ENCODE data around the gene EMX2. TPM values are rescaled to one million over a fixed set of nuclear protein-coding genes. Genes with fewer than 3 reads are reported as not detected.
"Not testable (repeated sequence)": the region's sequence is repeated elsewhere in the genome, so short reads cannot be mapped to it uniquely, and the experiment has no call there.

EMX2 gene
- total RNA-seq, 3 donors from 2014 or later, result not detected

DNA sequence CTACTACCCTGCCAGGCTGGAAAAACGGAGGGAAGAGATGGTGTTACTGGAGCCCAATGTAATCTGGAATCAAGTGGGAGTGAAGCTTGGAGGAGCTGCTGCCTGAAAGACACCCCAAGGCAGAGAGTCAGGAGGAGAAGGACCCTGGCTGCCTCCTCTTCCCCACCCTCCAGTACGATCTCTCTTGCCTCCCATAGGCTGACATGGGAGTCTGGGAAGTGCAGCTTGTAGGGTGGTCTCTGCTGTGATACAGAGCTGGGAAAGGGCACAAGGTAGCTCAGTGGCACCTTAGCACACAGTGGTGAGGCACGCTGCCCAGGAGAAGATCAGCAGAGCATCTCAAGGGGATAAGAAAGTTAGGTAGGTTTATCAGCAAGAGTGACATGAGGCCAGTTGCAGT, 35.9 kb downstream of the EMX2 start:
- Mint-ChIP-seq H3K4me1 (ENCODE audit: low read depth) (no peaks in the 10 kb centered on the region), H3K36me3 (ENCODE audit: insufficient read depth) (no peaks in the 10 kb centered on the region), H3K27me3 (ENCODE audit: low read depth) (peaks cover 4% of the 10 kb centered on the region), H3K9me3 (no peaks in the 10 kb centered on the region), H3K4me3 (no peak overlapping the region)
- ATAC-seq, result no peak
- DNase-seq, result no peak

DNA sequence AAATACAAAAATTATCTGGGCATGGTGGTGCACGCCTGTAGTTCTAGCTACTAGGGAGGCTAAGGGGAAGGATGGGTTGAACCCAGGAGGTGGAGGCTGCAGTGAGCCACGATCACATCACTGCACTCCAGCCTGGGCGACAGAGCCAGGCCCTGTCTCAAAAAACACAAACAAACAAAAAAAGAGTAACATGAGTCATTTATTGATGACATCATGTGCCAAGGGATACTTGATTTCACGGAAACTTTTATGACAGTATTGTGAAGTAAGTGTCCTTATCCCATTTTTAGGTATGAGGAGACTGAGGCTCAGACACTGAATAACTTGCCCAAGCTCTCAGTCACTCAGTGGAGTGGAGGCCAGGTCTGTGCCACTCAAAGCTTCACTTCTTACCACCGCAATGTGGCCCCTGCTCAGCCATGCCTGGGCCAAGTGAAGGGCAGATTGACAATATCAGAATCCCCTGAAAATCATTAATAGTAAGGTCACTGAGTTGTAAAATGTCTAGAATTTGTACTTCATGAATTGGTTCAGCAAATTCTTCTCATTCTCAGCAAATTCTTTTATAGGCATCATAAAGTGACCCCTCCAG, 36.5 kb downstream of the EMX2 start:
- DNase-seq (no peak), ATAC-seq (no peak)
- H3K27me3 Mint-ChIP-seq (ENCODE audit: low read depth), result peaks cover 4% of the 10 kb centered on the region
- no peaks in the 10 kb centered on the region for H3K9me3 Mint-ChIP-seq
- no peak overlapping the region for H3K4me3 Mint-ChIP-seq
- H3K36me3 Mint-ChIP-seq (ENCODE audit: insufficient read depth), result no peaks in the 10 kb centered on the region
- no peaks in the 10 kb centered on the region for H3K4me1 Mint-ChIP-seq (ENCODE audit: low read depth)

DNA sequence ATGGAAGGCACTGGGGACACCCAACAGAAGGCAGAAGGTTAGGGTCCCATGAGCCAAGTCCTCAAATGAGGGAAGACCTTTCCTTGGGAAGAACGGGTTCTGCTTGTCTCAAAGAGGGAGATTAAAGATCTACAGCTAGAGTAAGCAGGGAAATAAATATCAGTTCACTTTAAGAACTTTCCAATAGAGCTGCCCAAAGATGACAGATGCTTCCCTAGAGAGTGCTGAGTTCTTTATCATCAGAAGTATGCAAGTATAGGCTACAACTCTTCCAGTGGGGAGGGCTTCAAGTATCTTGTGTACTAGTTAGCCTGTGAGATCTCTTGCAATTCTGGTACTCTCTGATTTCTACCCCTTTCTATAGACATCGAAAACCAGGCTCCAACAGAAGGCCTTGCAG, 39.4 kb downstream of the EMX2 start:
- no peak for ATAC-seq
- H3K4me1 Mint-ChIP-seq (ENCODE audit: low read depth), result no peaks in the 10 kb centered on the region

DNA sequence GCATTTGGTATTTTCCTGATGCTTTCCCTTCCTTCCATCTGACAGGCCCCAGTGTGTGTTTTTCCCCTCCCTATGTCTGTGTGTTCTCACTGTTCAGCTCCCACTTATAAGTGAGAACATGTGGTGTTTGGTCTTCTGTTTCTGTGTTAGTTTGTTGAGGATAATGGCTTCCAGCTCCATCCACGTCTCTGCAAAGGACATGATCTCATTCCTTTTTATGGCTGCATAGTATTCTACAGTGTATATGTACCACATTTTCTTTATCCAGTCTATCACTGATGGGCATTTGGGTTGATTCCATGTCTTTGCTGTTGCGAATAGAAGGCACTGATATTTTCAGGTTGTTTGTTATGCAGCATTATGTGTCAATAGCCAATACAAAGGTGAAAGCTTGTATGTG, 42.3 kb downstream of the EMX2 start:
- not testable (repeated sequence) for H3K27me3 Mint-ChIP-seq (ENCODE audit: low read depth); H3K4me1 Mint-ChIP-seq (ENCODE audit: low read depth); H3K4me3 Mint-ChIP-seq; H3K36me3 Mint-ChIP-seq (ENCODE audit: insufficient read depth); DNase-seq; ATAC-seq; H3K9me3 Mint-ChIP-seq

More for the DNA sequence above, 39.4 kb downstream of the EMX2 start:
- Mint-ChIP-seq H3K9me3 (peaks cover 4% of the 10 kb centered on the region), H3K27me3 (ENCODE audit: low read depth) (peaks cover 4% of the 10 kb centered on the region), H3K4me3 (no peak overlapping the region), H3K36me3 (ENCODE audit: insufficient read depth) (no peaks in the 10 kb centered on the region)
- no peak for DNase-seq

DNA sequence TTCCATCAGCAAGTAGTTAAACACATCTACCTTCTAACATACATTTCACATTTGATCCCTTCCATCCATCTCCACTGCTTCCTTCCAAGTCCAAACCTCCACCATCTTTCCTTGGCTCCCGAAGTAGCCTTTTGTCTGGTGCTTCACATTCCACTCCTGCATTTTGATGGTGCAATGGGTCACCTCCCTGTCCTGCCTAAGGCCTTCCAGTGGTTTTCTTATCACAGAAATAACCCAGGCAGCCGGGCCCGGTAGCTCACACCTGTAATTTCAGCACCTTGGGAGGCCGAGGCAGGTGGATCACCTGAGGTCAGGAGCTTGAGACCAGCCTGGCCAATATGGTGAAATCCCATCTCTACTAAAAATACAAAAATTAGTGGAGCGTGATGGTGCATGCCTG, 44.5 kb downstream of the EMX2 start:
- H3K4me3 Mint-ChIP-seq, result no peak overlapping the region

DNA sequence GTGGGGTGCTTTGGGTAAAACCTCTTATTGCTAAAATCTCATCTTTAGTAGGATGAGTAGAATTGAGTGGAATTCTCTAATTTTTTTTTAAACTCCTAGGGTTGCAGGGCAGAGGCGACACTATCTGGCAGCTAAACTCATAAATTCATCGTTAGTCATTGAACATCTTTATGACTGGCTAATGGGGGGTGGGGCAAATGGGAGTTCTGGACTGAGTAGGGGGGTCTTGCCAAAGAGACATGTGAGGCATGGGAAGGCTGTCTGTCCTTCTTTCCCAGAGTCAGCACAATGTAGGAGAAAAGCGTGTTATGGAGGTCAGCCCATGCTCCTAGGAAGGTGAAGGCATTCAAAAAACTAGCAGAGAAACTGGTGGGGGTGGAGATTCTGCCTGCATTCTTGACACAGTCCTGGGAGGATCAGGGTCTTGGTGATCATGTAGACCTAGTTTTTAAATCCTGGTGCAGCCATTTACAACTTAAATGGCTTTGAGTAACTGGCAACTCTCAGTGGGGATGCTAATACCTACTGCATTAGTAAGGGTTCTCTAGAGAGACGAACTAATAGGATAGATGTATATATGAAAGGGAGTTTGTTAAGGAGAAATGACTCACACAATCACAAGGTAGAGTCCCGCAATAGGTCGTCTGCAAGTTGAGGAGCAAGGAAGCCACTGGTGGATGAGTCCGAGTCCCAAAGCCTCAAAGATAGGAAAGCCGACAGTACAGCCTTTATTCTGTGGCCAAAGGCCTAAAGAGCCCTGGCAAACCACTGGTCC, 47.7 kb downstream of the EMX2 start:
- Mint-ChIP-seq H3K4me3 (no peak overlapping the region), H3K9me3 (peaks cover 2% of the 10 kb centered on the region), H3K4me1 (ENCODE audit: low read depth) (no peaks in the 10 kb centered on the region), H3K27me3 (ENCODE audit: low read depth) (peaks cover 5% of the 10 kb centered on the region), H3K36me3 (ENCODE audit: insufficient read depth) (no peaks in the 10 kb centered on the region)
- DNase-seq, result no peak
- ATAC-seq, result no peak

More for the DNA sequence above, 44.5 kb downstream of the EMX2 start:
- no peak for ATAC-seq
- Mint-ChIP-seq H3K4me1 (ENCODE audit: low read depth) (no peaks in the 10 kb centered on the region), H3K9me3 (peaks cover 4% of the 10 kb centered on the region), H3K36me3 (ENCODE audit: insufficient read depth) (no peaks in the 10 kb centered on the region), H3K27me3 (ENCODE audit: low read depth) (peaks cover 6% of the 10 kb centered on the region)
- DNase-seq, result no peak

DNA sequence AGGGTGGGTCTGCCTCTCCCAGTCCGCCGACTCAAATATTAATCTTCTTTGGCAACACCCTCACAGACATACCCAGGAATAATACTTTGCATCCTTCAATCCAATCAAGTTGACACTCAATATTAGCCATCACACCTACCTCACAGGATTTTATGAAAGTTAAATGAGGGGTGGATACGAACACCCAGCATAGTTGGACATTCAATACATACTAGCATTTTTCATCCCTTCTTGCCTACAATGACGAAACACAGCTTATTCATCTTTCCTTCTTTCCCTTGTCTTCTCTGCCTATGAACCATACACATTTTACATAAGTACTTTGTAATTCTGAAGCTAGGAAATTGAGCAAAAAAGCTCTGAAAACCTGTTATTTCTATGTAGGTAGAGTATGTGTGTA, 48.5 kb downstream of the EMX2 start:
- ATAC-seq, result no peak
- H3K9me3 Mint-ChIP-seq, result no peaks in the 10 kb centered on the region
- no peaks in the 10 kb centered on the region for H3K36me3 Mint-ChIP-seq (ENCODE audit: insufficient read depth)
- no peak overlapping the region for H3K4me3 Mint-ChIP-seq
- DNase-seq, result no peak
- no peaks in the 10 kb centered on the region for H3K4me1 Mint-ChIP-seq (ENCODE audit: low read depth)
- peaks cover 2% of the 10 kb centered on the region for H3K27me3 Mint-ChIP-seq (ENCODE audit: low read depth)

DNA sequence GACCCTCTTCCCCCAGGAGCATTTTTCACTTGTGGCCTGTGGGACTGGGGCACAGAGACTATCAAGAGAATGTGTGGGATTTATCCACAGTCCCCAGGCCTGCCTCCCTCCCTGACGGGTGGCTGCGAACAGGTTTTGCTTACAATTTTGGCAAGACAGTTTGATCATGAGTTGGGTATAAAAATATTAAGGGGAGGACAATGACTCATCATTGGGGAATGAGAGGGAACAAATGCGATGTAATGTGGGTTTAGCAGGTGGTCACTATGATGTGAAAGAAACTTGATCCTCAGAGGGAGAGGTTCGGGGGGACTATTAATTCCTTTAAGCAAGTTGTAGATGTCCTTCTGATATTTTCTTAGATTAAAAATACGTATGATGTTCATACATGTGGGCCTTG, 52.2 kb downstream of the EMX2 start:
- H3K36me3 Mint-ChIP-seq (ENCODE audit: insufficient read depth), result no peaks in the 10 kb centered on the region
- H3K4me3 Mint-ChIP-seq, result no peak overlapping the region
- DNase-seq (no peak), ATAC-seq (no peak)
- H3K27me3 Mint-ChIP-seq (ENCODE audit: low read depth), result no peaks in the 10 kb centered on the region
- H3K9me3 Mint-ChIP-seq, result no peaks in the 10 kb centered on the region
- no peaks in the 10 kb centered on the region for H3K4me1 Mint-ChIP-seq (ENCODE audit: low read depth)

DNA sequence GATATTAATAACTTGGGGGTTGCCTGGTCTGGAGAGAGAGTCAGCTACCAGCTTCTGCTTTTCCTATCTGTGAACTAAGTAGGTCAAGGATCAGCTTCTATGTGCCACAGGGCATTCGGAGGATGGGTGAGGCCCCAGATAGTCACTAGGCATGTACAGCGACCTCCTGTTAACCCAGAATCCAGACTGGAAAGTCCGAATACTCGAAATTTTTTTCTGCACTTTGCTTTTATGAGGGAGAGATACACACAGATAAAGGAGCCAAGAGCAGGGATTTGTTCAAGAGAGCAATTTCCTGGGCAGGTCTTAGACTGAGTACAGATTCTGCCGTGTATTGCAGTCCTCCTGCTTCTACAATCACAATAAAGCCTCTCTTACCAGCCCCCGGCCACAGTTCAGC, 54.2 kb downstream of the EMX2 start:
- H3K27me3 Mint-ChIP-seq (ENCODE audit: low read depth), result no peaks in the 10 kb centered on the region
- H3K36me3 Mint-ChIP-seq (ENCODE audit: insufficient read depth), result no peaks in the 10 kb centered on the region
- DNase-seq (no peak), ATAC-seq (no peak)
- H3K4me1 Mint-ChIP-seq (ENCODE audit: low read depth), result no peaks in the 10 kb centered on the region
- H3K9me3 Mint-ChIP-seq, result no peaks in the 10 kb centered on the region
- no peak overlapping the region for H3K4me3 Mint-ChIP-seq

DNA sequence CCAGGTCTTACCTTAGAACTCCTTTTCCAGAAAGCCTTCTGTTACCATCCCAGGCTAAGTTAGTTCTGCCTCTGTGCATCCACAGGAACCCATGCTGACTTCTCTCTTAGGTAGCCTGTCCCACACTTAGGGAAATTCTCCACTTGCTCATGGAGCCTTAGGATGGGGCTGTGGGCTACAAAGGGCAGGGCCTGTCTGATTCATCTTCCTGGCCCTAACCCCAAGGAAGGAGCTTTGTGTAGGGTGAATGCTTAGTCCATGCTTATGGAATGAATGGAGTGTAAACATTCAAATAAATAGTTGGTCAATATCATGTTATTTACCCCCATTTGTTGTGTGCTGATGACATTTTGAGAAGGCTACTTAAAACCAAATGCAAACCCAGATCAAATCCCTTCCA, 54.7 kb downstream of the EMX2 start:
- no peak for ATAC-seq
- Mint-ChIP-seq H3K4me3 (no peak overlapping the region), H3K9me3 (no peaks in the 10 kb centered on the region)

More for the DNA sequence above, 54.7 kb downstream of the EMX2 start:
- no peaks in the 10 kb centered on the region for H3K4me1 Mint-ChIP-seq (ENCODE audit: low read depth)
- no peak for DNase-seq
- no peaks in the 10 kb centered on the region for H3K27me3 Mint-ChIP-seq (ENCODE audit: low read depth)
- H3K36me3 Mint-ChIP-seq (ENCODE audit: insufficient read depth), result no peaks in the 10 kb centered on the region

Other genes with a start within 250 kb of the EMX2 start
- gene PDZD8, start 167.3 kb upstream of the EMX2 start, total RNA-seq, result 10 to 100 TPM; 22.7 to 27.5 (median 25.4) TPM